22Rv1 (cell line): Measurements from ENCODE around the gene KARS1.

Experiments used
- H3K27ac ChIP-seq: fragments of 450-650 bp; 2 replicates; pipeline ENCODE4 v1.5.1; 2017
- CTCF ChIP-seq: fragments of 450-650 bp; IDR thresholded peaks from 2 replicates; pipeline ENCODE4 v1.5.1; 2017; ENCODE audit warnings: mild to moderate bottlenecking
- ZFX ChIP-seq: fragments of 450-650 bp; IDR thresholded peaks from 2 replicates; pipeline ENCODE4 v1.6.1; 2017; ENCODE audit warnings: antibody characterized with exemption, borderline replicate concordance

The KARS1 gene

GRCh38 chr16:75627851-75628250, 19.6 kb downstream of the KARS1 start:
- TF ChIP-seq CTCF (no peak), ZFX (no peak)
- no peak overlapping the region for H3K27ac ChIP-seq

GRCh38 chr16:75626806-75627205, 20.7 kb downstream of the KARS1 start:
- TF ChIP-seq ZFX (no peak), CTCF (no peak)
- H3K27ac ChIP-seq: no peak overlapping the region

- peak overlapping the region; percentile 46 for H3K27ac ChIP-seq
- TF ChIP-seq CTCF (no peak), ZFX (no peak)
Observed at GRCh38 chr16:75624921-75625334, 22.5 kb downstream of the KARS1 start.

- H3K27ac ChIP-seq: peak within 1 kb of the TSS; percentile 88
- TF ChIP-seq CTCF (no peak), ZFX (no peak)
Observed at GRCh38 chr16:75622761-75623605, 24.5 kb downstream of the KARS1 start, which contains the start of gene ADAT1. Gene ADAT1, minus strand, starts transcription at chr16:75623281. Its CDS starts 2,482 bp downstream, at chr16:75620799.

- no peak for TF ChIP-seq ZFX
- peak; percentile 50 for TF ChIP-seq CTCF
- no peak overlapping the region for H3K27ac ChIP-seq
Observed at GRCh38 chr16:75621170-75621477, 26.3 kb downstream of the KARS1 start.

GRCh38 chr16:75620326-75621169, 26.9 kb downstream of the KARS1 start:
- no peak overlapping the region for H3K27ac ChIP-seq
- TF ChIP-seq ZFX (no peak), CTCF (no peak)

GRCh38 chr16:75618780-75619179, 28.7 kb downstream of the KARS1 start:
- TF ChIP-seq ZFX: no peak
- no peak overlapping the region for H3K27ac ChIP-seq
